GM12878 (cell line): ENCODE results near the gene DNAJC13.

Experiments
- ASH2L ChIP-seq: fragments of 300-600, 200-600 bp; sonication (generic); IDR thresholded peaks from 2 replicates; pipeline ENCODE4 v1.6.1; 2017; ENCODE audit warnings: low read depth, mild to moderate bottlenecking, borderline replicate concordance
- EP300 ChIP-seq, 2 experiments: fragments of 150-350 bp in 1 of 2; IDR thresholded peaks; 2 replicates each; pipeline ENCODE4 v1.6.1; 2011 to 2012; ENCODE audit warnings: low read depth in 2 of 2, low read length in 2 of 2, borderline replicate concordance in 1 of 2, improper control_type of control experiment in 1 of 2, inconsistent platforms in 1 of 2; ENCODE audit not compliant: control insufficient read depth in 1 of 2
- NFYA ChIP-seq: IDR thresholded peaks from 2 replicates; pipeline ENCODE4 v1.6.1; 2011; ENCODE audit warnings: low read depth, mild to moderate bottlenecking, low read length, improper control_type of control experiment, borderline replicate concordance
- TF ChIP-seq, protein P1 (sequence below), 3 experiments: IDR thresholded peaks in 2 of 3; conservative IDR thresholded peaks in 1 of 3; 2 replicates each; pipeline ENCODE4 v1.5.1; 2011; ENCODE audit warnings: low read depth in 3 of 3, low read length in 3 of 3, mild to moderate bottlenecking in 3 of 3, control low read depth in 2 of 3, moderate library complexity in 2 of 3, inconsistent platforms in 1 of 3, mixed read lengths in 1 of 3; ENCODE audit not compliant: control insufficient read depth in 2 of 3, insufficient read depth in 1 of 3; ENCODE audit errors: extremely low read depth in 1 of 3
- TF ChIP-seq, protein P2 (sequence below): IDR thresholded peaks from 2 replicates; pipeline ENCODE4 v1.6.1; 2011; ENCODE audit warnings: mild to moderate bottlenecking, low read depth, low read length, moderate library complexity; ENCODE audit not compliant: insufficient replicate concordance

DNA sequence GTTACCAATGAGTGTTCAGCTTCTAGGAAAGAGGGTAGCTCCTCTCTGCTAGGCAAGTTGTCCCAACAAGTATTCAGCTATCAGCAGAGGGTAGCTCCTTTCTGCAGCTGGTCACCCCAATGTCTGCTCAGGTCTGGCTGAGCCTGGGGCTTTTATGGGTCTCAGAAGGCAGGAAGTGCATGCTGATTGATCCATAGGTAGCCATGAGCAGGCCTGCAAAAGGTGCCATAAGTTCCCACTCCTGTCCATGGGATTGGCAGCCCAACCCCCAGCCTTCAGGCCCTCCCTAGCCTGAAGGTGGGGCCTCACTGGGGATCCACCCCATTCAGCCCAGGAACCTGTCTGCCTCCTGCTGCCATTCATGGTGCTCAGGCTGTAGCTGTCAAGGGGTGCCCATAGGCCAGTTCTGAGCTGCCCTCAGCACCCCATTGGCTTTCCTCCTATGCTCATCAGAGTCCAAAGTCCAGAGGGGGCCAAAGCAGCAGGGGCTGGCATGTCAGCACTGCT lies 34.6 kb upstream of the DNAJC13 start:
- TF ChIP-seq ASH2L (no peak), NFYA (no peak), EP300 (IDR thresholded peaks at IDR 0.05; ENCODE audit: borderline replicate concordance in 1 of 2, control insufficient read depth in 1 of 2, low read depth in 2 of 2, low read length in 2 of 2) (no peak)
- TF ChIP-seq, protein P1, sequence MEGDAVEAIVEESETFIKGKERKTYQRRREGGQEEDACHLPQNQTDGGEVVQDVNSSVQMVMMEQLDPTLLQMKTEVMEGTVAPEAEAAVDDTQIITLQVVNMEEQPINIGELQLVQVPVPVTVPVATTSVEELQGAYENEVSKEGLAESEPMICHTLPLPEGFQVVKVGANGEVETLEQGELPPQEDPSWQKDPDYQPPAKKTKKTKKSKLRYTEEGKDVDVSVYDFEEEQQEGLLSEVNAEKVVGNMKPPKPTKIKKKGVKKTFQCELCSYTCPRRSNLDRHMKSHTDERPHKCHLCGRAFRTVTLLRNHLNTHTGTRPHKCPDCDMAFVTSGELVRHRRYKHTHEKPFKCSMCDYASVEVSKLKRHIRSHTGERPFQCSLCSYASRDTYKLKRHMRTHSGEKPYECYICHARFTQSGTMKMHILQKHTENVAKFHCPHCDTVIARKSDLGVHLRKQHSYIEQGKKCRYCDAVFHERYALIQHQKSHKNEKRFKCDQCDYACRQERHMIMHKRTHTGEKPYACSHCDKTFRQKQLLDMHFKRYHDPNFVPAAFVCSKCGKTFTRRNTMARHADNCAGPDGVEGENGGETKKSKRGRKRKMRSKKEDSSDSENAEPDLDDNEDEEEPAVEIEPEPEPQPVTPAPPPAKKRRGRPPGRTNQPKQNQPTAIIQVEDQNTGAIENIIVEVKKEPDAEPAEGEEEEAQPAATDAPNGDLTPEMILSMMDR (IDR thresholded peaks at IDR 0.05 in 2 of 3, conservative IDR thresholded peaks at IDR 0.05 in 1 of 3; ENCODE audit: control insufficient read depth in 2 of 3, extremely low read depth in 1 of 3, insufficient read depth in 1 of 3, low read depth in 3 of 3, low read length in 3 of 3), result no peak
- TF ChIP-seq, protein P2, sequence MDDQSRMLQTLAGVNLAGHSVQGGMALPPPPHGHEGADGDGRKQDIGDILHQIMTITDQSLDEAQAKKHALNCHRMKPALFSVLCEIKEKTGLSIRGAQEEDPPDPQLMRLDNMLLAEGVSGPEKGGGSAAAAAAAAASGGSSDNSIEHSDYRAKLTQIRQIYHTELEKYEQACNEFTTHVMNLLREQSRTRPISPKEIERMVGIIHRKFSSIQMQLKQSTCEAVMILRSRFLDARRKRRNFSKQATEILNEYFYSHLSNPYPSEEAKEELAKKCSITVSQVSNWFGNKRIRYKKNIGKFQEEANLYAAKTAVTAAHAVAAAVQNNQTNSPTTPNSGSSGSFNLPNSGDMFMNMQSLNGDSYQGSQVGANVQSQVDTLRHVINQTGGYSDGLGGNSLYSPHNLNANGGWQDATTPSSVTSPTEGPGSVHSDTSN, result no peak
